Heart left ventricle (tissue), 16 donors: ENCODE measurements around the gene S100A7. TPM values are rescaled to one million over a fixed set of nuclear protein-coding genes. Genes with fewer than 3 reads are reported as not detected.

Source experiments
- ATAC-seq, 4 donors: fragments of 200-7000 bp; cut with Tn5 transposase; one replicate each; pipeline ENCODE4 v1.9.1; 2020 to 2022; ENCODE audit warnings: moderate library complexity in 4 of 4, mild to moderate bottlenecking in 3 of 4, moderate number of reproducible peaks in 1 of 4
- DNase-seq, 5 donors: peaks; one replicate each; pipeline ENCODE4 v3.0.0-alpha.2; 2020
- H3K27ac ChIP-seq, 12 donors: fragments of 200-600 bp; sonication (generic) in 4 of 12; one replicate each; pipeline versions ENCODE4 v1.5.0 to v1.8.0; 2016 to 2022; ENCODE audit warnings: mild to moderate bottlenecking in 2 of 12
- H3K27me3 ChIP-seq, 9 donors: fragments of 200-600 bp; sonication (generic) in 2 of 9; one replicate each; pipeline versions ENCODE4 v1.5.1 to v1.8.0; 2016 to 2022; ENCODE audit warnings: mild to moderate bottlenecking in 3 of 9
- H3K36me3 ChIP-seq, 9 donors: fragments of 200-600 bp; sonication (generic) in 2 of 9; one replicate each; pipeline versions ENCODE4 v1.5.0 to v1.8.0; 2018 to 2022; ENCODE audit warnings: mild to moderate bottlenecking in 2 of 9
- H3K4me1 ChIP-seq, 12 donors: fragments of 200-600 bp; sonication (generic) in 4 of 12; one replicate each; pipeline versions ENCODE4 v1.5.0 to v1.8.0; 2016 to 2022; ENCODE audit warnings: mild to moderate bottlenecking in 3 of 12
- H3K4me3 ChIP-seq, 12 donors: fragments of 200-600 bp; sonication (generic) in 4 of 12; one replicate each; pipeline versions ENCODE4 v1.5.0 to v1.8.0; 2017 to 2022; ENCODE audit warnings: mild to moderate bottlenecking in 9 of 12, moderate library complexity in 4 of 12
- H3K9me3 ChIP-seq, 12 donors: fragments of 200-600 bp; sonication (generic) in 4 of 12; one replicate each; pipeline versions ENCODE4 v1.5.0 to v1.8.0; 2016 to 2022; ENCODE audit warnings: mild to moderate bottlenecking in 1 of 12
- POLR2A ChIP-seq, 2 donors: fragments of 450-650 bp; IDR thresholded peaks; one replicate each; pipeline ENCODE4 v1.6.1; 2017; ENCODE audit warnings: antibody characterized with exemption in 2 of 2, mild to moderate bottlenecking in 2 of 2, moderate library complexity in 2 of 2
- WGBS, 4 donors: extraction: QIAGEN DNeasy Blood & Tissue Kit in 2 of 4; methylation state at CpG; one replicate each; pipeline versions ENCODE4 v1.1.5 to v1.1.7; 2013 to 2018; 5-methylcytosine and 5-hydroxymethylcytosine counted together
- intact Hi-C, 10 donors: fragments of 100-400 bp; cut with DNase I; formaldehyde crosslinking; loops; one replicate each; pipeline versions ENCODE4 v1.11.1 to v1.14.2; 2022
- polyA plus RNA-seq, 2 donors: library from polyadenylated mRNA; stranded (reverse); fragments of 200-250 nt; gene quantifications; one replicate each; pipeline ENCODE4 v1.2.3, GENCODE V29; 2013
- total RNA-seq, 9 donors: library from RNA; depleted of rRNA in 2 of 9; stranded (reverse); fragments of >200 nt in 2 of 9; fragmentation: NEBNext Ultra II Directional in 3 of 9; extraction: Animal tissue kit (Norgen Biotek cat#: 25700) in 3 of 9; gene quantifications; one replicate each; pipeline versions ENCODE4 v1.1.0 to v1.2.4, GENCODE V29; 2016 to 2023
- TF ChIP-seq, protein P1 (sequence below), 12 donors: fragments of 200-600 bp; sonication (generic) in 4 of 12; IDR thresholded peaks; one replicate each; pipeline versions ENCODE4 v1.5.0 to v1.8.0; 2018 to 2022; ENCODE audit warnings: antibody characterized with exemption in 12 of 12, mild to moderate bottlenecking in 5 of 12
- donor health status: ischemic (EF 13 %, LVEDD 7.1; RV severe dilation, severe dysfunction).
- donor health status: healthy with polysubstance abuse.
- donor health status: DM: no; HTN: yes; CAD: no.
- donor health status: DM: no; HTN: no; CAD: no.
- donor health status: ischemic (EF 25% LVEDD 6.9; RV normal size, moderate dysfunction).
- donor health status: ischemic (EF 25% LVEDD 5.7; RV mildly dilated, moderate dysfunction).
- donor health status: healthy.
- donor health status: DM: yes; HTN: yes; CAD: no.
- donor health status: ischemic (EF 35%, LVEDD 5.7; RV mildly dilated, moderate dysfunction).
- donor health status: nonischemic (EF 11% LVEDD 7.7; RV severe dilation, severe dysfunction).
- donor health status: DM: yes; HTN: yes; CAD: no.
- donor health status: PGD.
- donor health status: ischemic (EF 29% LVEDD 5.4; RV normal size, mild dysfunction).
- donor health status: nonischemic (EF 23%, LVEDD 6.1; RV moderate dilation, normal function).

S100A7 gene
- total and polyA plus RNA-seq, 11 donors: not detected

- Histone ChIP-seq H3K36me3 (no peaks in the 10 kb centered on the region), H3K9me3 (no peaks in the 10 kb centered on the region), H3K4me1 (no peaks in the 10 kb centered on the region), H3K4me3 (no peak overlapping the region), H3K27me3 (peaks cover 0 to 22% (median 4%) of the 10 kb centered on the region in 9 donors), H3K27ac (no peak overlapping the region)
- ATAC-seq (peak in 1 of 4 donors; percentile 13), DNase-seq (no peak)
- TF ChIP-seq POLR2A (IDR thresholded peaks at IDR 0.05): no peak
- TF ChIP-seq, protein P1, sequence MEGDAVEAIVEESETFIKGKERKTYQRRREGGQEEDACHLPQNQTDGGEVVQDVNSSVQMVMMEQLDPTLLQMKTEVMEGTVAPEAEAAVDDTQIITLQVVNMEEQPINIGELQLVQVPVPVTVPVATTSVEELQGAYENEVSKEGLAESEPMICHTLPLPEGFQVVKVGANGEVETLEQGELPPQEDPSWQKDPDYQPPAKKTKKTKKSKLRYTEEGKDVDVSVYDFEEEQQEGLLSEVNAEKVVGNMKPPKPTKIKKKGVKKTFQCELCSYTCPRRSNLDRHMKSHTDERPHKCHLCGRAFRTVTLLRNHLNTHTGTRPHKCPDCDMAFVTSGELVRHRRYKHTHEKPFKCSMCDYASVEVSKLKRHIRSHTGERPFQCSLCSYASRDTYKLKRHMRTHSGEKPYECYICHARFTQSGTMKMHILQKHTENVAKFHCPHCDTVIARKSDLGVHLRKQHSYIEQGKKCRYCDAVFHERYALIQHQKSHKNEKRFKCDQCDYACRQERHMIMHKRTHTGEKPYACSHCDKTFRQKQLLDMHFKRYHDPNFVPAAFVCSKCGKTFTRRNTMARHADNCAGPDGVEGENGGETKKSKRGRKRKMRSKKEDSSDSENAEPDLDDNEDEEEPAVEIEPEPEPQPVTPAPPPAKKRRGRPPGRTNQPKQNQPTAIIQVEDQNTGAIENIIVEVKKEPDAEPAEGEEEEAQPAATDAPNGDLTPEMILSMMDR (IDR thresholded peaks at IDR 0.05): no peak
- WGBS, 4 donors: 83 to 92% (median 87%) methylated on average over 17 of the region's 17 CpGs
- intact Hi-C loops: no loop called here
These were observed 29.4 kb downstream of the S100A7 start for GRCh38 chr1:153431002-153431401.

DNA sequence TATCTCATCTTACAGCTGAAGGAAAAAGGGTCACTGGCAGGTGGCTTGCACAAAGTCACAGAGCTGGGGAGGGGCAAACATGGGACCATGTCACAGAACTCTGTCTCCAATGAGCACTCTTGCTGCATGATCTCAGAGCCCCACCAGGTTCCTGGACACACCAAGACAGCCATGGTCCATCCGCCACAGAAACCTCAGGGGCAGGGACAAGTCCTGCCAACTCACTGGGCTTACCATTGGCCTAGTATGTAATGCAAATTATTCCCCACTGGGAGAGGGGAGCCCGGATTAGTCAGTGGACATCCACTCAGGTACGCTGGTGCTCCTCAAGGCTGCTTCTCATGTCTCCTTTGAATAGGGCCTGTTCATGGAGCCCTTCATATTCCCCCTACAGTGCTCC lies 29.9 kb downstream of the S100A7 start:
- no peak for DNase-seq
- Histone ChIP-seq H3K9me3 (no peaks in the 10 kb centered on the region), H3K4me1 (no peaks in the 10 kb centered on the region), H3K27me3 (peaks cover 0 to 23% (median 4%) of the 10 kb centered on the region in 9 donors), H3K4me3 (no peak overlapping the region), H3K27ac (no peak overlapping the region), H3K36me3 (no peaks in the 10 kb centered on the region)
- WGBS, 4 donors: 68 to 88% (median 83%) methylated on average over 3 of the region's 3 CpGs
- ATAC-seq: no peak
- intact Hi-C loops: no loop called here
- TF ChIP-seq POLR2A (IDR thresholded peaks at IDR 0.05): no peak
- TF ChIP-seq, protein P1 (IDR thresholded peaks at IDR 0.05): no peak

- peaks cover 0 to 27% (median 4%) of the 10 kb centered on the region in 9 donors for H3K27me3 ChIP-seq
- no peak overlapping the region for H3K27ac ChIP-seq
- no peak for TF ChIP-seq POLR2A (IDR thresholded peaks at IDR 0.05)
- TF ChIP-seq, protein P1 (IDR thresholded peaks at IDR 0.05): no peak
- ATAC-seq (no peak), DNase-seq (no peak)
- no peaks in the 10 kb centered on the region for H3K9me3 ChIP-seq
- no peaks in the 10 kb centered on the region for H3K36me3 ChIP-seq
- no peaks in the 10 kb centered on the region for H3K4me1 ChIP-seq
- intact Hi-C loops: no loop called here
- no peak overlapping the region for H3K4me3 ChIP-seq
- 71 to 88% (median 84%) methylated on average over 1 to 2 of the region's 2 CpGs for WGBS, 4 donors
These were observed 30.3 kb downstream of the S100A7 start for GRCh38 chr1:153430166-153430553.

DNA sequence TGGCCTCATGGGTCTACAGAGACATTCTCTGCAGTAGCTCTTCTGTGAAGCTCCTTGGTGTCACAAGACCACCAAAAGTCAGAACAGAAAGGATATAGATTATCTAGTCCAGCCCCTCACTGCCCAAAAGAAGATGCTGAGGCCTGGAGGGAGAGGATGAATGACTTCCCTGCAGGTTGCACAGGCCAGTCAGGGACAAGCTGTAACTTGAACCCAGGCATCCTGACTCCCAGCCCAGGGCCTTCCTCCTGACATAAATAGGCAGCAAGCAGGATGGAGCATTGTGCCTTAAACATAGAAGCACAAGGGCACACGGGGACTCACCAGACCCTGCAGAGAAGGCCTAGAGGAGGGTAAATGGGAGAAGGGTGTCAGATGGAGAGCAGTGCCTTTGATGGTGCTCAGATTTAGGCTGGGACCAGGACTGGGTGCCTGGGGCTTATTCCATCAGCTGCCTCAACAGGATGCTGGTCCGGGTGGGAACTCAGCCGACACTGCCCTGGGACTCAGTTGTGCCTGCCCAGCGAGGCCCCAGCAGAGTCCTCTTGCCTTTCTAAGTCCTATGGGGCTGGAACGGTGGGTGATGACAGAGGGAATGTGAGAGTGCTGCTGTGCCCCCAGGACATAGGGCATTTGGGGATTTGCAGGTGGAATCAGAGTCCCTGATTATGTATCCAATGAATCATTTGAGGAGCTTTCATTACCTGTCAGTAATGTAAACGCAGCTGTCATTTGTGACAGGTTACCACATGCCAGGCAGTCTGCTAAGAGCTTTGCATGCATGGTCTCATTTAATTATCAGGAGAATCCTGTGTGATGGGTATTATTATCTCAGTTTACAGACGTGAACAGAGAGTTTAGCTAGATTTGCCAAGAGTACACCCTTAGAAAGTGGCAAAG lies 30.9 kb downstream of the S100A7 start:
- 62 to 77% (median 70%) methylated on average over 5 to 7 of the region's 7 CpGs for WGBS, 4 donors

More for the DNA sequence above, 30.9 kb downstream of the S100A7 start:
- no peak for DNase-seq
- intact Hi-C loops: no loop called here
- Histone ChIP-seq H3K4me3 (no peak overlapping the region), H3K9me3 (no peaks in the 10 kb centered on the region), H3K27me3 (peaks cover 0 to 31% (median 4%) of the 10 kb centered on the region in 9 donors), H3K36me3 (no peaks in the 10 kb centered on the region), H3K27ac (no peak overlapping the region), H3K4me1 (no peaks in the 10 kb centered on the region)
- TF ChIP-seq, protein P1 (IDR thresholded peaks at IDR 0.05): no peak
- no peak for TF ChIP-seq POLR2A (IDR thresholded peaks at IDR 0.05)
- ATAC-seq: no peak
